DND-41 (cell line): ENCODE results near the gene TPD52L1.

Experiments used
- ATAC-seq: fragments of 200-7000 bp; cut with Tn5 transposase; 3 replicates; pipeline ENCODE4 v1.9.1; 2021; ENCODE audit warnings: low read depth; ENCODE audit not compliant: insufficient read depth
- DNase-seq: peaks from one replicate; pipeline ENCODE4 v3.0.0-alpha.2; 2020
- H2AFZ ChIP-seq: 2 replicates; pipeline ENCODE4 v1.6.0; 2012; ENCODE audit warnings: low read depth, low read length
- H3K27ac ChIP-seq: 2 replicates; pipeline ENCODE4 v1.5.1; 2012; ENCODE audit warnings: low read length, inconsistent platforms
- H3K27me3 ChIP-seq: fragments of 200-600 bp; sonication (generic); 2 replicates; pipeline ENCODE4 v1.6.0; 2012; ENCODE audit warnings: low read length, mild to moderate bottlenecking, inconsistent platforms; ENCODE audit not compliant: insufficient read depth, poor library complexity
- H3K36me3 ChIP-seq: 2 replicates; pipeline ENCODE4 v1.5.1; 2012; ENCODE audit warnings: low read length, inconsistent platforms; ENCODE audit not compliant: insufficient read depth
- H3K4me1 ChIP-seq: 2 replicates; pipeline ENCODE4 v1.5.1; 2012; ENCODE audit warnings: mild to moderate bottlenecking, low read length; ENCODE audit not compliant: insufficient read depth
- H3K4me2 ChIP-seq: 2 replicates; pipeline ENCODE4 v1.6.0; 2012; ENCODE audit warnings: mild to moderate bottlenecking, moderate library complexity, low read length, inconsistent platforms; ENCODE audit not compliant: insufficient read depth
- H3K4me3 ChIP-seq, 2 experiments: fragments of 200-600 bp in 1 of 2; shearing (Covaris generic) in 1 of 2; 2 replicates each; pipeline ENCODE4 v1.5.1; 2012 to 2016; ENCODE audit warnings: inconsistent platforms in 2 of 2, low read length in 2 of 2, mild to moderate bottlenecking in 2 of 2, low read depth in 1 of 2, moderate library complexity in 1 of 2
- H3K79me2 ChIP-seq: 2 replicates; pipeline ENCODE4 v1.6.0; 2012; ENCODE audit warnings: low read length, inconsistent platforms; ENCODE audit not compliant: insufficient read depth
- H3K9ac ChIP-seq: 2 replicates; pipeline ENCODE4 v1.6.0; 2012; ENCODE audit warnings: low read depth, mild to moderate bottlenecking, inconsistent platforms, low read length, moderate library complexity
- H3K9me3 ChIP-seq: 2 replicates; pipeline ENCODE4 v1.5.1; 2012; ENCODE audit warnings: low read length, moderate library complexity, mild to moderate bottlenecking, inconsistent platforms; ENCODE audit not compliant: insufficient read depth, severe bottlenecking
- H4K20me1 ChIP-seq: 2 replicates; pipeline ENCODE4 v1.6.0; 2012; ENCODE audit warnings: low read length; ENCODE audit not compliant: insufficient read depth
- EZH2 ChIP-seq: IDR thresholded peaks from 3 replicates; pipeline ENCODE4 v1.6.1; 2012; ENCODE audit warnings: borderline replicate concordance, low read depth, mild to moderate bottlenecking, moderate library complexity, low read length, inconsistent platforms; ENCODE audit not compliant: severe bottlenecking
- TF ChIP-seq, protein P1 (sequence below): IDR thresholded peaks from 2 replicates; pipeline ENCODE4 v1.5.1; 2012; ENCODE audit warnings: borderline replicate concordance, low read length, moderate library complexity, mild to moderate bottlenecking; ENCODE audit not compliant: poor library complexity, severe bottlenecking; ENCODE audit errors: extremely low read depth

Gene TPD52L1

DNA sequence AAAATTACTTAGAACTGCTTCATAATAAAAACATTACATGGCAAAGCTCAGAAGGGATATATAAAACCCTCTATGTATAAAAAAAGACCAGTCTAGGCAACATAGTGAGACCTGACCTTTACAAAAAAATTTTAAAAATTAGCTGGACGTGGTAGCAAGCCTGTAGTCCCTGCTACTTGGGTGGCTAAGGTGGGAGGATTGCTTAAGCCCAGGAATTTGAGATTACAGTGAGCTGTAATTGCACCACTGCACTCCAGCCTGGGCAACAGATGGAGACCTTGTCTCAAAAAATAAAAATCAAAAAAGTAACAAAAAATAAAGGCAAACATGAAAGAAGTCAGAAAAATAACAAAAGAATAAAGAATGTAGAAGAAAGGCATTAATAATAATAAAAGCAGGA is 21.5 kb upstream of the TPD52L1 start:
- DNase-seq (no peak), ATAC-seq (no peak)
- Histone ChIP-seq H2AFZ (no peak overlapping the region), H3K79me2 (no peaks in the 10 kb centered on the region), H4K20me1 (no peaks in the 10 kb centered on the region), H3K9me3 (no peaks in the 10 kb centered on the region), H3K4me3 (no peak overlapping the region), H3K4me1 (no peaks in the 10 kb centered on the region), H3K27ac (no peak overlapping the region), H3K9ac (no peak overlapping the region), H3K27me3 (no peaks in the 10 kb centered on the region), H3K4me2 (no peak overlapping the region), H3K36me3 (no peaks in the 10 kb centered on the region)
- TF ChIP-seq EZH2 = no peak
- TF ChIP-seq, protein P1, sequence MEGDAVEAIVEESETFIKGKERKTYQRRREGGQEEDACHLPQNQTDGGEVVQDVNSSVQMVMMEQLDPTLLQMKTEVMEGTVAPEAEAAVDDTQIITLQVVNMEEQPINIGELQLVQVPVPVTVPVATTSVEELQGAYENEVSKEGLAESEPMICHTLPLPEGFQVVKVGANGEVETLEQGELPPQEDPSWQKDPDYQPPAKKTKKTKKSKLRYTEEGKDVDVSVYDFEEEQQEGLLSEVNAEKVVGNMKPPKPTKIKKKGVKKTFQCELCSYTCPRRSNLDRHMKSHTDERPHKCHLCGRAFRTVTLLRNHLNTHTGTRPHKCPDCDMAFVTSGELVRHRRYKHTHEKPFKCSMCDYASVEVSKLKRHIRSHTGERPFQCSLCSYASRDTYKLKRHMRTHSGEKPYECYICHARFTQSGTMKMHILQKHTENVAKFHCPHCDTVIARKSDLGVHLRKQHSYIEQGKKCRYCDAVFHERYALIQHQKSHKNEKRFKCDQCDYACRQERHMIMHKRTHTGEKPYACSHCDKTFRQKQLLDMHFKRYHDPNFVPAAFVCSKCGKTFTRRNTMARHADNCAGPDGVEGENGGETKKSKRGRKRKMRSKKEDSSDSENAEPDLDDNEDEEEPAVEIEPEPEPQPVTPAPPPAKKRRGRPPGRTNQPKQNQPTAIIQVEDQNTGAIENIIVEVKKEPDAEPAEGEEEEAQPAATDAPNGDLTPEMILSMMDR = no peak

GRCh38 chr6:125136378-125136777 is 17.2 kb upstream of the TPD52L1 start:
- no peaks in the 10 kb centered on the region for H3K36me3 ChIP-seq
- H3K79me2 ChIP-seq = no peaks in the 10 kb centered on the region
- H3K27ac ChIP-seq = no peak overlapping the region
- TF ChIP-seq, protein P1 = no peak
- TF ChIP-seq EZH2 = no peak
- no peak for ATAC-seq
- no peak for DNase-seq
- no peak overlapping the region for H3K4me2 ChIP-seq
- H3K4me3 ChIP-seq = no peak overlapping the region
- H3K9me3 ChIP-seq = no peaks in the 10 kb centered on the region
- no peaks in the 10 kb centered on the region for H4K20me1 ChIP-seq
- H3K4me1 ChIP-seq = no peaks in the 10 kb centered on the region
- H3K9ac ChIP-seq = no peak overlapping the region
- no peaks in the 10 kb centered on the region for H3K27me3 ChIP-seq
- no peak overlapping the region for H2AFZ ChIP-seq

GRCh38 chr6:125138083-125138482 is 15.5 kb upstream of the TPD52L1 start:
- no peak overlapping the region for H3K4me2 ChIP-seq
- no peak overlapping the region for H3K27ac ChIP-seq
- no peaks in the 10 kb centered on the region for H3K27me3 ChIP-seq
- H4K20me1 ChIP-seq = no peaks in the 10 kb centered on the region
- H3K79me2 ChIP-seq = no peaks in the 10 kb centered on the region
- no peaks in the 10 kb centered on the region for H3K36me3 ChIP-seq
- TF ChIP-seq, protein P1 = no peak
- no peak for TF ChIP-seq EZH2
- no peak overlapping the region for H3K4me3 ChIP-seq
- H2AFZ ChIP-seq = no peak overlapping the region
- H3K9ac ChIP-seq = no peak overlapping the region
- H3K9me3 ChIP-seq = no peaks in the 10 kb centered on the region
- DNase-seq (no peak), ATAC-seq (no peak)
- H3K4me1 ChIP-seq = no peaks in the 10 kb centered on the region

GRCh38 chr6:125140808-125141207 is 12.8 kb upstream of the TPD52L1 start:
- no peak for TF ChIP-seq EZH2
- TF ChIP-seq, protein P1 = no peak
- no peak overlapping the region for H3K9ac ChIP-seq
- DNase-seq (no peak), ATAC-seq (no peak)
- no peak overlapping the region for H3K27ac ChIP-seq
- no peaks in the 10 kb centered on the region for H3K4me1 ChIP-seq
- H3K27me3 ChIP-seq = no peaks in the 10 kb centered on the region
- no peak overlapping the region for H3K4me3 ChIP-seq
- H3K4me2 ChIP-seq = no peak overlapping the region
- no peaks in the 10 kb centered on the region for H3K36me3 ChIP-seq
- no peaks in the 10 kb centered on the region for H3K79me2 ChIP-seq
- H4K20me1 ChIP-seq = no peaks in the 10 kb centered on the region
- H3K9me3 ChIP-seq = no peaks in the 10 kb centered on the region
- no peak overlapping the region for H2AFZ ChIP-seq
